ENCODE measurements around the gene WWOX.

The WWOX gene

DNA sequence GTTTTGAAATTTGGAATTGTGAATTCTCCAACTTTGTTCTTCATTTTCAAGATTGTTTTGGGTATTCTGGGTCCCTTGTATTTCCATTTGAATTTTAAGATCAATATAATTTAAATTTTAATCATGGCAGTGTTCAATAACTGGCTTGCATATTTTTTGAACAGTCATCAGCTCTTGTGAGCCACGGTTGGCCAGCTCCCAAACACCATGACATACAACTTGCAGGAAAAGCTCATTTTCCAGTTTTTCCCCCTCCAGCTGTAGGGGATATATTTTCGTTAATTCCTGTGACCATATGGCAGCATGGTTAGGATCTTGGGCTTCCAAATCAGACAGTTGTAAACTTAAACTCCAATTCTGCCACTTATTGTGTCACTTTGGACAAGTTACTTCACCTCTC lies 690.1 kb downstream of the WWOX start:
- TF ChIP-seq, protein P1, sequence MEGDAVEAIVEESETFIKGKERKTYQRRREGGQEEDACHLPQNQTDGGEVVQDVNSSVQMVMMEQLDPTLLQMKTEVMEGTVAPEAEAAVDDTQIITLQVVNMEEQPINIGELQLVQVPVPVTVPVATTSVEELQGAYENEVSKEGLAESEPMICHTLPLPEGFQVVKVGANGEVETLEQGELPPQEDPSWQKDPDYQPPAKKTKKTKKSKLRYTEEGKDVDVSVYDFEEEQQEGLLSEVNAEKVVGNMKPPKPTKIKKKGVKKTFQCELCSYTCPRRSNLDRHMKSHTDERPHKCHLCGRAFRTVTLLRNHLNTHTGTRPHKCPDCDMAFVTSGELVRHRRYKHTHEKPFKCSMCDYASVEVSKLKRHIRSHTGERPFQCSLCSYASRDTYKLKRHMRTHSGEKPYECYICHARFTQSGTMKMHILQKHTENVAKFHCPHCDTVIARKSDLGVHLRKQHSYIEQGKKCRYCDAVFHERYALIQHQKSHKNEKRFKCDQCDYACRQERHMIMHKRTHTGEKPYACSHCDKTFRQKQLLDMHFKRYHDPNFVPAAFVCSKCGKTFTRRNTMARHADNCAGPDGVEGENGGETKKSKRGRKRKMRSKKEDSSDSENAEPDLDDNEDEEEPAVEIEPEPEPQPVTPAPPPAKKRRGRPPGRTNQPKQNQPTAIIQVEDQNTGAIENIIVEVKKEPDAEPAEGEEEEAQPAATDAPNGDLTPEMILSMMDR (IDR thresholded peaks at IDR 0.05), result no peak

DNA sequence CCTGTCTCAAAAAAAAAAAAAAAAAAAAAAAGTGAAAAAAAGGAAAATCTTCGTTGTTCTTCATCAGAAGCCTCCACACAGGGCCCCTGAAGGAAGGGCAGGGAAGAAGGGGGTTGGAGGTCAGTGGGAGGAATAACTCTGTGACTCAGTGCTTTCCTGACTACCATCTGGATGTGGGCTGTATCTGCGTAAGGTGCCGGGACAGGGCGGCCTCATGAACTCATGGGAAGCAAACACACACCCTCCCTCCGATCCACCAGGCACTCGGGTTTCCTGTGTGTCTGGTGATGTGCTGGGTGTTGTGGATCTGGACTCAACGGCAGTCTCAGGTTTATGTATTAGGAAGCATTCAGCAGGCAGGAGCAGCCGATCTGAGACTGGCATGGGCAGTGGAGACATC lies 691.6 kb downstream of the WWOX start:
- no peaks in the 10 kb centered on the region for H3K9me3 ChIP-seq
- no peaks in the 10 kb centered on the region for H3K36me3 ChIP-seq
- intact Hi-C loops (cut with DNase I; ENCODE audit: low total_unique reads), result no loop called here
- no peak overlapping the region for H3K27ac ChIP-seq
- H3K4me1 ChIP-seq, result no peaks in the 10 kb centered on the region
- no peak overlapping the region for H3K4me3 ChIP-seq
- no peaks in the 10 kb centered on the region for H3K27me3 ChIP-seq
- DNase-seq, result no peak
- TF ChIP-seq, protein P1 (IDR thresholded peaks at IDR 0.05), result no peak

More for the DNA sequence above, 690.1 kb downstream of the WWOX start:
- no peaks in the 10 kb centered on the region for H3K4me1 ChIP-seq
- H3K36me3 ChIP-seq, result no peaks in the 10 kb centered on the region
- DNase-seq, result no peak
- no peaks in the 10 kb centered on the region for H3K9me3 ChIP-seq
- intact Hi-C loops (cut with DNase I; ENCODE audit: low total_unique reads), result no loop called here
- H3K27me3 ChIP-seq, result no peaks in the 10 kb centered on the region
- no peak overlapping the region for H3K27ac ChIP-seq
- H3K4me3 ChIP-seq, result no peak overlapping the region

DNA sequence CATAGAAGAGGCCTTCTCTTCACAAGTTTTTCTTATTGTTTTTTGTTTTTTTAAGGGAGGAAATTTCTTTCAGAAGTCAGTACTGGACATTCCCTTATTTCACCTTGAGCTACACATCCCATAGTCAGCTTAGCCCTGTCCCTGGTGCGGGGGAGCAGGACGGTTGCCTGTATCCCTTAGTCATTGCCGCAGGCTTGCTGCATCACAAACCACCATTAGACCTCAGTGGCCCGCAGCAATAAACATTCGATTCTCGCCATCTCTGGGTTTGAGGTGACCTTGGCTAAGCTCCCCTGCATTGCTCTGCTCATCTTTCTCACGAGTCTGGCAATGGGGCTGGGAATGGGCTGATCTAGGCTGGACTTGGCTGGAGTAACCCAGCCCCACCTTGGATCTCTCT lies 692.5 kb downstream of the WWOX start:
- TF ChIP-seq, protein P1 (IDR thresholded peaks at IDR 0.05), result no peak
- intact Hi-C loops (cut with DNase I; ENCODE audit: low total_unique reads), result no loop called here
- DNase-seq, result no peak
- Histone ChIP-seq H3K27me3 (no peaks in the 10 kb centered on the region), H3K9me3 (no peaks in the 10 kb centered on the region), H3K27ac (no peak overlapping the region), H3K36me3 (no peaks in the 10 kb centered on the region), H3K4me1 (no peaks in the 10 kb centered on the region), H3K4me3 (no peak overlapping the region)

DNA sequence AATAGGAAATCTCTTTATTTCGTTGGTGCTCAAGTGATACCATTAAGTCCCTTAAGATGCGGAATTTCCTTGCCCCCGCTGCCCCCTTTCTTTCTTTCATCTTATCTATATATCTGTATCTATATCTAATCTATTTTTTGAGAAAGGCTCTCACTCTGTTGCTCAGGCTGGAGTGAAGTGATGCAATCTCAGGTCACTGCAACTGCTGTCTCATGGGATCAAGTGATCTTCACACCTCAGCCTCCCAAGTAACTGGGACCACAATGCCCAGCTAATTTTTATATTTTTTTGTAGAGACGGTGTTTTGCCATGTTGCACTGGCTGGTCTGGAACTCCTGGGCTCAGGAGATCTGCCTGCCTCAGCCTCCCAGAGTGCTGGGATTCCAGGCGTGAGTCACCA lies 693.5 kb downstream of the WWOX start:
- intact Hi-C loops (cut with DNase I; ENCODE audit: low total_unique reads), result no loop called here
- H3K4me3 ChIP-seq, result no peak overlapping the region
- H3K4me1 ChIP-seq, result no peaks in the 10 kb centered on the region
- no peaks in the 10 kb centered on the region for H3K36me3 ChIP-seq
- H3K9me3 ChIP-seq, result no peaks in the 10 kb centered on the region
- H3K27ac ChIP-seq, result no peak overlapping the region
- no peaks in the 10 kb centered on the region for H3K27me3 ChIP-seq
- no peak for DNase-seq
- TF ChIP-seq, protein P1 (IDR thresholded peaks at IDR 0.05), result no peak

DNA sequence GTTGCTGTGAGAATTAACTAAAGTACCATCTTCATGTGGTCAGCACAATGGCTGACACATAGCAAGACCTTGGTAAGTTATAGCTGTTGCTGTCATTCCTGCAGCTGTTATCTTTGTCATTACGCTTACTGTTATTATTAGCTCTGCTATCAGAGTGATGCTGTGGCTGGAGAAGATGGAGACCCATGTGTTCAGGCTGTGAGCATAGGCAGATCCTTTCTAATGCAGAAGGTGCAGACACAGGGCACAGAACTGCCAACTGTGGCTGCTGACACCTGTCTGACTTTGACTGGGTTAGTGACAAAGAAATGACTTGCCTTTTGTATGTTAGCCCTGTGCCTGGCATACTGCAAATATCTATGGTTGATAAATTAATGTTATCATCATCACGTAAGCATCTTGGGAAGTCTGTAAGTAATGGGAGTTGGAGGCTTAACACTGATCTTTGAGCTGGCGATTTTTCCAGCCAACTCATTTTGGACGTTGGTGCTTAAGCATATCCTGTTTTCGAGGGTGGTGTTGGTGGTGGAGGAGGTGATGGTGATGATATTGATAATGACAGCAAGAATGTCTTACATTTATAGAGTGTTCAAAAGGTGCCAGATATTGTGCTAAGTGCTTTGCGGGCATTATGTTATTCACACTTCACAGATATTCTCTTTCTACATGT lies 695.3 kb downstream of the WWOX start:
- TF ChIP-seq, protein P1 (IDR thresholded peaks at IDR 0.05), result no peak
- no peak for DNase-seq
- Histone ChIP-seq H3K27ac (no peak overlapping the region), H3K27me3 (no peaks in the 10 kb centered on the region), H3K9me3 (no peaks in the 10 kb centered on the region), H3K4me3 (no peak overlapping the region), H3K36me3 (no peaks in the 10 kb centered on the region), H3K4me1 (no peaks in the 10 kb centered on the region)
- intact Hi-C loops (cut with DNase I; ENCODE audit: low total_unique reads), result no loop called here

DNA sequence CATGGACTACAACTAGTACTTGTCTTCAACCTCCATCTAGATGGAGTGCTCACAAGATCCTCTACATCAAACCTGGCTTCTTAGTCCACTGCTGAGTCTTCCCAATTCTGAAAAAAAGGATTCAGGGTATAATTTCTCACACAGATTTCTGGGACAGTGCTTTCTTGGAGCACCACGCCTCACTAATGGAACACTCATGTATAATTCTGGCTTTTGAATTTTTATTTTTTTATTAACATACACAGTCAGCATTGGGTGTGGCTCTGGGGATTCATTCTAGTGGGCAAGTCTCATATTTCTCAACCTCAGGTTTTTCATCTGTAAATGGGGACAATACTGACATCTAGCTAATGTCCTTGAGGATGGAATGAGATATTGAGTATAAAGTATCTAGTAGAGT lies 696.0 kb downstream of the WWOX start:
- Histone ChIP-seq H3K4me3 (no peak overlapping the region), H3K36me3 (no peaks in the 10 kb centered on the region), H3K9me3 (no peaks in the 10 kb centered on the region), H3K4me1 (no peaks in the 10 kb centered on the region), H3K27ac (no peak overlapping the region), H3K27me3 (no peaks in the 10 kb centered on the region)
- intact Hi-C loops (cut with DNase I; ENCODE audit: low total_unique reads), result no loop called here
- DNase-seq, result no peak
- TF ChIP-seq, protein P1 (IDR thresholded peaks at IDR 0.05), result no peak

All from tibial artery (tissue), 4 donors.